Left forelimb (tissue), 1 donor: ENCODE results near the gene SORCS2.

Experiments used
- DNase-seq: peaks from one replicate; pipeline ENCODE4 v3.0.0-alpha.2; 2018; ENCODE audit warnings: low spot score

The SORCS2 gene

DNA sequence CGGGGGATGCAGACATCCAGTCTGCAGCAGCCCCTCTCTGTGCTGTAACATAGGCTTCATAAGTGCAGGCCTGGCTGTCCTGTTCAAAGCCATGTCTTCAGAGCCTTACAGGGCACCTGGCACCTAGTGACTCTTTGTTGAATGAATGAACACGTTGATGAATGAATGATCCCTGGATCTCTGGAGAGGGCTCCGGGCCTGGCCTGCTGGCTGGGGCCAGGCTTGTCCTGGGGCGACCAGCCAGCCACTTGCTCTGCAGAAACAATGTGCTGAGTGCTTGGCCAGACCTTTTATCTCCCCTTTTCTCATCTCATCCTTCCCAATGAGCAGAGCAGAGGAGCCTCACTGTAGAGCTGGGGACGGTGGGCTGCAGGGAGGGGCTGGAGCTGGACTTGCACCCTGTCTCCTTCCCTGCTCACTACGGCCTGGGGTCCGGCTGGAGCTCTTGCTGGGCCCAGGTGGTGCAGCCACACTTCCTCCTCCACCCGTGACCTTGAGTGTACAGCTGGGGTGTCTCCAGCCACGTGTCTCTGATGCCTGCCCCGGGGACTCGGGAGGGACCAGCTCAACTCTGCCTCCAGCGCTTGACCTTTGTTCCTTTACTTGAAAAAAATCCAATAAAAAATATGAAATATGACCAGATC, 164.5 kb downstream of the SORCS2 start:
- no peak for DNase-seq

DNA sequence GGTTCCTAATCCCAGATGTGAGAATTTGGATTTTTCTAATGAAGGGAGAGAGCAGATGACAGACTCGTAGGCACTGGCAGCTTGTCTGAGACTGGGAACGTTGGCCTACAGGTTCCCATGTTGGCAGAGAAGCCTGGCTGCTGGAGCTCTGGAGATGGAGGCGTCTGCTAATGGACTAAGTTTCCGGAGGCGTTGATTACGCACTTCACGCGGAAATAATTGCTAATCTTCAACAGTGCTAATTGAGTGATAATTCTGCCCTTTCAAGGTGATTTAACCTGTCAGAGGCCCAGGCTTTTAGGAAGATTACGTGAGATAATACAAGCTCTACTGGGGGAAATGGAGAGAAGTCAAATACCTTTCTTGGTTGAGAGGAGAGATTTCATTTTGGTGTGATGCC, 165.0 kb downstream of the SORCS2 start:
- DNase-seq = no peak

GRCh38 chr4:7358100-7358735, 165.9 kb downstream of the SORCS2 start:
- DNase-seq = no peak

DNA sequence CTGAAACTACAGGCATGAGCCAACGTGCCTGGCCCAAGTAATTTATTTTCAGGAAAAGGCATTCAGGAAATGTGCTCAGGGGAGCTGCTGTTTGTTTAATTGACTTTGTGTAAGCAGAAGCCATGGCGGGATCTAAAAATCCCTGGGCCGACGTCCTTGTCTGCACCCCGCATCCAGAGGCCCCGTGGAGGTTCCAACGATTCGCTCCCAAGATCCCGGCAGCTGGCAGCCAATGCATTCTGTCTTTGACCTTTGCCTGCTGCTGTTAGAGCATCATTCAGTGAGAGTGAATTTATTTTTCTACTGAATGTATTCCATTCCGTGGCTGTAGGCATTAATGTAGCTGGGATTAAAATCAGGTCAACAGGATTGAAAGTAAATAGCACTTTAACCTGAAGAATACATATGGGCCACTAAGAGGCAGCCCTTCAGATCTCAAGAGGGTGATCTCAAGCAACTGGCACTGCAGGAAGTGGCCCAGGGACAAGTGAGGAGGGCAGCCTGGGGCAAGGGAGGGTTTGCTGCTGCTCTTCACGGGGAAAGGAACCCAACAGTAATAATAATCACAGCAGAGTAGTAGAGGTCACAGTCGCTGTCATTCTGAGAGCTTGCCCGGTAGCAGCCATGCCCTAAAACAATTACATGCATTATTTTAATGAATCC, 167.2 kb downstream of the SORCS2 start:
- DNase-seq = no peak

DNA sequence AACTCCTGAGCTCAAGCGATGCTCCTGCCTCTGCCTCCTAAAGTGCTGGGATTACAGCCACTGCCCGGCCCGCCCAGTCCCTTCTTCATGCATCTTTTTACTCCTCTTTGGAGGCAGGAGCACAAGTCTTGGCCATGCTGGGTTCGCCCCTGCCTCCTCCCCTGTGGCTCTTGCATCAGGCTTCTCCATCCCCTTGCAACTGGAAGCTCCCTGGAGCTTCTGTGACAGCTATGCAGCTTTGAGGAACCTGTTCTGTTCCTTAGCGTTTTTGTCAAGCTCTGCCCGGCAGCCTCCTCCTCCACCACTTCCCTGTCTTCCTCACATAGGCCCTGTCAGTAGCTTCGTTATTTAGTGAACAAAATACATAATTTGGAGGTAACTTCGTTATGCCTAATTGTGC, 168.5 kb downstream of the SORCS2 start:
- DNase-seq = no peak

GRCh38 chr4:7361280-7361895, 169.1 kb downstream of the SORCS2 start:
- DNase-seq = no peak

DNA sequence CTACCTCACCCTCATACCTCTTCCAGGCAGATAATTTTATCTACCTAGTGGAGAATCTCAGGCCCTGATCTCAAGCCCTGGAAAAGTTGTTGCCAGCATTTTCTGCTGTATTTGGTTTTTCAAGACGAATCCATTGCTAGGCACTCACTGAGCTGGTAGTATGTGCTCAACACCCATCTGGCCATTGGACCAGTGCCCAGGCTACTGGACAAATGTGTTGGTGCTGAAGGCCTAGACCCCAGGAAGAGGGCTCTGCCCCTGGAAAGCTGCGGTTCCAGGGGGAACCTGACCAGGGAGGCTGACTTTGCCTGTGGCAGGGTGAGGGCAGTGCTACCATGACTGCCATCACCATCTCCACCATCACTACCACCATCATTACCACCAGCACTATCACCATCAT, 170.0 kb downstream of the SORCS2 start:
- no peak for DNase-seq

- DNase-seq = no peak
These were observed 170.6 kb downstream of the SORCS2 start for GRCh38 chr4:7362862-7363430.

DNA sequence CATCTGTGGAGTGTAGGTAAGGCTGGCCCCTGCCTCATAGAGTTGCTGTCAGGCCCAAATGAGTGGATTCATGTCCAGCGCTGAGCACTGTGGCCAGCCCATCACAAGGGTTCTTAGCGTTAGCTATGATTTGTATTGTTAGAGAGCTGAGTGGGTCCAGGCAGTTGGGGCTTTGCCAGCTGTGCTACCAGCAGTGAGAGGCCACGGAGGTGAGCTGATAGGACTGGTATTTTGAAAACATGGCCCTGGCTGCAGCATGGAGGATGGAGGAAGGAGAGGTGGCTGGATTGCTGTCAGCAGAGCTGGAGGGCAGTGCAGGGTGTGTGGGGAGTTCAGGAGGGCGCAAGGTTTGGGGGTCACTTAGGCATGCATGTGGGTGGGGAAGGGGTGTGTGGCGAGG, 172.6 kb downstream of the SORCS2 start:
- DNase-seq = no peak

DNA sequence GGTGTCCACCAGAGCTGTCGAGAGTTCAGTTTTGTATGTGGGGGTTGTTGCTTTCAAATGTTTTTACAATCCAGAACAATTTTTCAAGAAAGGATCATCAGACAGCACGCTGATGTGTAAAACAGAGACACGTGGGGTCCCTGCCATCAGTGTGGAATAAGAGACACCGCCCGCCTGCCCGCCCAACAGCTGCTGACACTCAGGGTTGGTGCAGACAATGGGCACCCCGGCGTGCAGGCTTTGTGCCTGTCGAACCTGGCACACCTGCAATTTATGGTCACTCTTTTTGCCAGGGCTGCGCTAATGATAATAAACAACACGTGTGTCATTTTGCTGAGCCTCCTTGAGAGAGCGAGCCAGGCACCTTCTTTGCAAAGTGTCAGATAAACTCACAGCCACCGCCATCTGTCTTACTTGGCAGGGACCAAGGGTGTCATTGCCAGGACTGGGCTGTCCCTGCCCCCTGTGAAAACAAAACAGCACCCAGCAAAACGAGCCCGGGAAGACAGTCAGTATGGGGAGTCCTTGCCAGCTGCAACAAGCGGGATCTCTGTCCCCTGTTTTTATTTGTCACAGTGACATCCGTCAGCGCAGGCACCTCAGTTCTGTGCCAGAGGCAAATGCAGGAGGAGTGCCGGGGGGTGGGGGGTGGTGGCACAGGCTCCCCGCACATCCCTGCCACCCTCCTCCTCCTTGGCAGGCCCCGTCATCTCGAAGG, 173.3 kb downstream of the SORCS2 start:
- no peak for DNase-seq

DNA sequence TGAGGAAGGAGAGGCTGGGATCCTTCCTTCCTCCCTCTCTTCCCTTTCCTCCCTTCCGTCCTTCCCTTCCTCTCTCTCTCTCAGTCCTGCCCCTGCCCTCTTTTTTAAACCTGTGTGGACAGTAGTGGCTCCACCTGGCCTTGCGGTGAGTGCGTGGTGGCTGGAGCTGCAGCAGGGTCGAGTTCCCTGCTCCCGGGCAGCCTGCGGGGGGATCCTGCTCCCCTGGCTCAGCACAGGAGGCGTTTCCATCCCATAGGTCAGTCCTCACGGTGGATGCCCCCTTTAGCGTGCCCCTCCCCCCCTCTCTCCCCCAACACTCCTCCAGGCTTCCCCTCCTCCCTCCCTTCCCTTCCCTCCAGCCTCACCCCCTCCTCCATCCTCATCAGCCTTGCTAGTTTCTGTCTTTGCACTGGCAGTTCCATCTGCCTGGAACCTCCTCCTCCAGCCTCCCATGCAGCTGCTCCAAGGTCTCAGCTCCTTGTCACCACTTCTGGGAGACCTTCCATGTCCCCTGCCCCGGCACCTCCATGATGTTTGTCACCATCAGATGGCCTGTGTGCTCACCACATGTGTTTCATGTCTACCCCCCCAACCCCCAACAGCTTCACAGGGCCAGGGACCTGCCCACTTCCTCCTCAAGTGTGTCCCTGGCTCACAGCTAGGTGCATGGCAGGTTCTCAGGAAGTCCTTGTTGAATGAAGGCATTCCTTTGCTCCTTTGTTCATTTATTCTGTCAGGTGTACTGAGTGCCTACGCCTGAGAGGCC, 174.0 kb downstream of the SORCS2 start:
- DNase-seq = no peak

DNA sequence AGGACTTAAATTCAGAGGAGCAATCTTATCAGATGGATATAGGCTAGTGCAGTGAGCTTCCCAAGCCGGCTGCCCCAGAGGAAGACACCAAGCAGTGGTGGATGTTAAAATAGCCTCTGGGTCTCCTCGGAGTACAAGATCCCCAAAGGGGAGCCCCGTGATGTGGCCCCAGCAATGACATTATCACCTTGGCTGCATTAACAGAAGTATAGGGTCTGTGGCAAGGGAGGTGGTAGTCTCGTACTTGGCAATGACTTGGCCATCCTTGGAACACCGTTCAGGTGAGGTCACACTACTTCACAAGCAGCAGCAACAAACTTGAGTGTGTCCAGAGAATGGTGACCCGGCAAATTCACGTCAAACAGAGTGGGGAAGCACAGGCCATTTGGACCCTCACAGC, 174.6 kb downstream of the SORCS2 start:
- no peak for DNase-seq

DNA sequence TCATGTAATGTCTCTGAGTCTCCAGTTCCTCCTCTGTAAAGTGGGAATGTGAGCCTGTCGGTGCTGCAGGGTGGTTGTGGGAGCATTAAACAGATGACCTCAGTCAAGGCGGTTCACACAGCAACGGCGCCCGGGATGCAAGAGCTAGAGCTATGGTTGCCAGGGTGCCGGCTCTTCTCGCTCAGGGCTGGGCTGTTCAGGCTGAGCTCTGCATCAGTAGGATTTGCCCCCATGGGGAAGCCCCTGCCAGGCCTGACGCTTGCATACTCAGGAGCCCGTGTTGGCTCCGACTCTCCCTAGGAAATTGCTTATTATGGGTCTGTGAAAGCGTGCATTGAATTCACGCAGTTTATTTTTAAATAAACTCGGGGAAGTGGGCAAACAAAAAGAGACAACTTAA, 175.1 kb downstream of the SORCS2 start:
- DNase-seq = no peak

- DNase-seq = no peak
These were observed 175.5 kb downstream of the SORCS2 start for GRCh38 chr4:7367864-7368277.

DNA sequence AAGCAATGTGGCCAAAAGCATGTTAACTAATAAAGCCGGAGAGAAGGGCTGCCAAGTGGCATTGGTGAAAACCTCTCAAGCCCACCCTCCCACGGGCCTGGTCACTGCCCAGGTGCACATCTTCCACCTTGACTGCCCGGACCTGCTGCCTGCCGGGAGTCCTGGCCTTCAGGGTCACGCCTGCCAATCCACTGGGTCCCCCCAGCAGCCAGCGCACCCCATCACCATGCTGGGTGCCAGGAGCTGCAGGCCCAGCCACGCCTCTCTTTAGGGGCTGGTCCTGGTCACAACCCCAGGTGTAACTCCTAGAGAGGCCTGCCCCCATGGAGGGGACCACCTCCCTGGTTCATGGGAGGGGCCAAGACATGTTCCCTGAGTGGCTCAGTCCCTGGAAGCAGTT, 176.0 kb downstream of the SORCS2 start:
- no peak for DNase-seq

DNA sequence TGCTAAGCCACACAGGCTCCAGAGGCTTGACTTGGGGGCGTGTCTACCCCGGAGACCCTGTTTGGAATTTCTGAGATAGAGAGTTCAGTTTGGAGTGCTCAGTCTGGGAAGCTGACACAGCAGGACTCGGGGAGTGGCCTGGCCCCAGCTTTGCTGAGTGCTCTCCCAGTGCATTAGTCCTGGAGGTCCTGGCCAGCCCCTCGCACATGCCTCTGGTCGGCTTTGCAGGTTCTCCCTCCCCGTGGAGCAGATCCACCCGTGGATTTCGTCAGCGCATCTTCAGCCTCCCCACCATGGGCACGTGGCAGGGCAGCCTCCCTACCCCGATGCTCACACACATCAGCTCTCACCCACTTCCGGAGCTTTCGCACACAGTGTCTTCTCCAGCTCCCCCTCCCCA, 177.2 kb downstream of the SORCS2 start:
- no peak for DNase-seq

DNA sequence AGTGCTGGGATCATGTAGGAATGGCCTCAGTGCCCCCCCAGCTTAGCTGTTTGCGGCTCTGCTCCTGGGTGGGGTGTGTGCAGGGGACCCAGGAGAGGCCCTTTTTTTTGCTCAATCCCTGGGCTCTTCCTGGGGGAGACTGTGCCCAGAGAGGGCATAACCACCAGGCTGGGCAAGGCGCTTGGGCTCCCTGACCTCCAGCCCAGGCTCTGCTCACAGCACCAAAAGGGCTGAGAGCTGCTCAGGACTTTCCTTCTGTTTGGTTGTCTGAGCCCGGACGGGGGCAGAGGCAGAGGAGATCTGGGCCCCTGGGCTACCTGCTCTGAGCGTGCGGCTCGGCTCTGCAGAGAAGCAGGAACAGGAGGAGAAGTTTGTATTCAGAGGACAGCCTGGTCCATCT, 177.7 kb downstream of the SORCS2 start:
- DNase-seq = no peak

DNA sequence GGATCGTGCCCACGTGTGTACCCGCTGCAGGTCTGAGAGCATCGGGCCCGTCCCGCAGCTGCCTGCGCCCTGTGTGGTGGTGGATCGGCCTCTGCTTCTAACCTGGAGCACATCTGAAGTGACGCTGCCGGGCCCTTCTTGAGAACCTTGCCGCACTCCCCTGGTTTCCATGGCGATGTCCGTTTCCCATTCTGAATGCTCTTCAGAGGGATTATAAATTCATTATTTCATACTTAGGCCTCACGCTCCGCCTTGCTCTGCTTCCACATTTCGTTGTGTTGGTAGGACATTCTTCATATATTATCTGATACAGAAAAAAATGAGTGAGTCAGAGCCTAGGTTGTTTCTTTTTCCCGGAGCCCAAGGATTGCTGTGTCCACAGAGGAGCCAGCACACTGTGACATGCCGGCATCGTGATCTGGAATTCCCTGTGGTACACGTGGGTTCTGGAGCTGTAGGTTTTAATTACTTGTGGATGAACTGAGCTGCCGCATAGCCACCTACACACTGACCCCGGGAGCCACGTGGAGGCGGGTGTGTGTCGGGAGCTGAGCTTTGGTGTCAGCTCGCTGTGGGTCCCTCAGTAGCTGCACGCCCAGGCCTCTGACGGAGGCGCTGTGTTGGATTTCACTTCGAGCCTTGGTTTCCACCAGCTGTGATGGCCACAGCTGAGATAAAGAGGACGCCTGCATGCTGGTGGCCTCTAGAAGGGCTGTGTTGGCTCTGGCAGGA, 179.0 kb downstream of the SORCS2 start:
- DNase-seq = no peak

GRCh38 chr4:7372673-7373072, 180.3 kb downstream of the SORCS2 start:
- no peak for DNase-seq

DNA sequence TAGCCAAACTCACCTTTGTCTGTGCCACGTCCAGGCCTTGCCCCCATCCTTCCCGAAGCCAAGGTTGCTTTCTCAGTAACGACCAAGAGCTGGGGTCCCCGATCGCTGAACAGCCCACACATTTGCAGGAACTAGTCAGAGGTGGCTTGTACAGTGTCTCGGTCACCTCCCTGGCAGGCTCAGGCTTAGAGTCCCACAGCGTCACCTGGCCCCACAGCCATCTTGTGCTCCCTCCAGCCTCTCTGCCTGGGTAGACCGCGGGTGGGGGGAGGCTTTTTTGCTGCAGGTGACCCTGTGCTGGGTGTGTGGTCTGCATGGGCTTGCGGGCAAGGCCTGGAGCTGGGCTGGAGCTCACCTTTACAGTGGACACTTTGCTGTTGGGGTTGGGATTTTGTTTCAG, 182.2 kb downstream of the SORCS2 start:
- no peak for DNase-seq

DNA sequence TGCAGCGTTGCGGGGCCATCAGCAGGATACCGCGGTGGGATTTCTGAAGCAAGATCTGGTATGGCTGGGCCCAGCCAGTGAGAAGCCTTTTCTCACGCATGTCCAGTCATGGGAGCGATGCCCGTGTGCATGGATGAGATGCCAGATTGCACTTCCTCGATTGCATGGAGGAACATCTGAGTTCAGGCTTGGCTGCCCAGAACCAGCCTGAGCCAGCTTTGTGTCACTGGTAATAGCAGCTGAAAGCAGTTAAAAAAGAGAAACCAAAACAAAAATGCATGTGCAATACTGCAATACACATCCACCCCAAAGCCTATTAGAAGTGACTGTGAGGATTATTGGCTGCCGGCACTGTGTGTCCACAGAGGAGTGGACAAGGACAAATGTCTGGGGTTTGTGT, 183.1 kb downstream of the SORCS2 start:
- no peak for DNase-seq
